Measurements from ENCODE around the gene PSMD12. TPM values are rescaled to one million over a fixed set of nuclear protein-coding genes. Genes with fewer than 3 reads are reported as not detected.
"Not testable (repeated sequence)": the region's sequence is repeated elsewhere in the genome, so short reads cannot be mapped to it uniquely, and the experiment has no call there.

The PSMD12 gene
- total RNA-seq: 40.3 TPM

GRCh38 chr17:67366193-67367157 lies at the start of gene PSMD12:
Gene PSMD12, minus strand, starts transcription at chr17:67366577. Its CDS starts 58 bp downstream, at chr17:67366519.
- peak; percentile 97 for ATAC-seq

- no peak for ATAC-seq
Observed at GRCh38 chr17:67415291-67415690, 48.9 kb upstream of the PSMD12 start.

DNA sequence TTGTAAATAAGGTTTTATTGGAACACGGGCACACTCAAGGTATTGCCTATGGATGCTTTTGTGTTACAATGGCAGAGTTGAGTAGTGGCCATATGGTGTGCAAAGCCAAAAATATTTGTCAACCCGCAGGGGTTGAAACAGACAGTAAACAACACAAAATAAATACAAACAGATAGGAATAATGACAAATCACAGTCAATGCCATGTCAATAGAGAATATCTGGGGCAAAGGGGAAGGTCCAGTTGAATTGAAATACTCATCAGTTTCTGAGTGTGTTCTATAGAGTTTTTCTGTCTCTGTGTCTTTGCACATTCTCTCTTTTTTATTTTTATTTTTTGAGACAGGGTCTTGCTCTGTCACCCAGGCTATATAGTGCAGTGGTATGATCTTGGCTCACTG lies 48.2 kb upstream of the PSMD12 start:
- no peak for ATAC-seq

DNA sequence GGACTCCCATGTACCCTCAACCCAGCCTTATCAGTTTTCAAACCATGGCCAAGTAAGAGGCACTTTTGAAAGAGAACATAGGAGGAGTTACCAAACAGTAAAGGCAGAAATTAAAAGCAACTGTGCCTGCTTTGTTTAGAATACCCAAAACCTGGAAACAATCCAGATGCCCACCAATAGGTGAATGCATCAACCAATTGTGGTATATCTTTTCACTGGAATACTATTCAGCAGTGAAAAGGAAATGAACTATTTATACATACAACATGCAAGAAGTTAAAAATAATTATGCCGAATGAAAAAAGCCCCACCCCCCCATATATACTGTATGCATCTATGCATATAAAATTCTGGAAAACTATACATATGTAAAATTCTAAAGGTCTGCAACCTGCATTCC lies 47.8 kb upstream of the PSMD12 start:
- no peak for ATAC-seq

DNA sequence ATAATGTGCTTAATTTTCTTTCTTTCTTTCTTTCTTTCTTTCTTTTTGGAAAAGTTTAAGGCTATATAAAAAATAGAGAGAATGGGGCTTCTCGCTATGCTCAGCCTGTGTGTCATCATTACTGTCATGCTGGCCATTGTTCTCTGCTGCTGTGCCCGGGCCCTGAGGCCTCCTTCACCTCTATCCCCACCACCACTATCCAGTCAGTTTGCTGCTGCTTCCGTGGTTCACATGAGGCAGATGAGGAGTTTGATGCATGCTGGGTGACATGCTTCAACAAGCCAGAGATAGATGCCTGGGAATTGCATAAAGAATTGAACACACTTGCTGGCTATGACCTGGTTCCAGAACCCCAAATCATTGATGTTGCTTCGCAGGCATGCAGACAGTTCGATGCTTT lies 47.0 kb upstream of the PSMD12 start:
- ATAC-seq: peak; percentile 49

- no peak for ATAC-seq
Observed at GRCh38 chr17:67412941-67413340, 46.6 kb upstream of the PSMD12 start.

GRCh38 chr17:67412032-67412431 lies 45.7 kb upstream of the PSMD12 start:
- no peak for ATAC-seq

GRCh38 chr17:67411397-67411796 lies 45.0 kb upstream of the PSMD12 start:
- ATAC-seq: no peak

DNA sequence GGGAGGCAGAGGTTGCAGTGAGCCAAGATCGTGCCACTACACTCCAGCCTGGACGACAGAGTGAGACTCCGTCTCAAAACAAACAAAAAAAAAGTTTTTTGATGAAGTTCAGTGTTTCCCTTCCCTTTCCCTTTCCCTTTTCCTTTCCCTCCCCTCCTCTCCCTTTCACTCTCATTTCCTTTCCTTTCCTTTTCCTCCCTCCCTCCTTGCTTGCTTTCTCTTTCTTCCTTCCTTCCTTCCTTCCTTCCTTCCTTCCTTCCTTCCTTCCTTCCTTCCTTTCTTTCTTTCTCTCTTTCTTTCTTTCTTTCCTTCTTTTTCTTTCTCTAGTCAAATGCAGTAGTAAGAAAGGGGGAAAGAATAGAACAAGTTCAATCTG lies 42.1 kb upstream of the PSMD12 start:
- not testable (repeated sequence) for ATAC-seq

DNA sequence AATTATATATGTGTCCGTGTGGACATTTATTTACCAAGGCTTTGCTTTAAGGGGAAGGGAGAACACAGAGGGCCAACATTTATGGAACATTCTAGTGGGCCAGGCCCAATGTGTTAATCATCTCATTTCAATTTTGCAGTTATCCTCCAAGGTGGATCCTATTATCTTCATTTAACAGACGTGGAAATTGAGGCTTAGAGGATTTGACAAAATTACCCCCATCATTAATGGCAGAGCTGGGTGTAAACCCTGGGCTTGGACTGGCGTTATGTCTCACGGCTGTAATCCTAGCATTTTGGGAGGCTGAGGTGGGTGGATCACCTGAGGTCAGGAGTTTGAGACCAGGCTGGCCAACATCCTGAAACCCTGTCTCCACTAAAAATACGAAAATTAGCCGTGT lies 37.1 kb upstream of the PSMD12 start:
- ATAC-seq: no peak

DNA sequence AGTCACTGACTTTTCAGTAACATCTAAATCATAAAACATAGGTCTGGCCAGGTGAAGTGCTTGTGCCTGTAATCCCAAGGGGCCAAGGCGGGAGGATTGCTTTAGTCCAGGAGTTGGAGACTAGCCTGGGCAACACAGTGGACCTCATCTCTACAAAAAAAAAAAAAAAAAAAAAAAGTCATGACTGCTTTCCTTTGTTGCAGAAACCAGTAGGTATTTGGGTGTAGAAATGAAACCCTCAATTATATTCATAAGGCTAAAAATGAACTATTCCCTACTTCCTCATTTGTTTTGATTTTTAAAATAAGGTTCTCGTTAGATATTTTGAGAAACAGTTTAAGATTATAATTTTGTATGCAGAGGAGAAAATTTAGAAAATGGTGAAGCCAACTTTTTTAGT lies 36.7 kb upstream of the PSMD12 start:
- no peak for ATAC-seq

GRCh38 chr17:67401598-67402504 lies 35.5 kb upstream of the PSMD12 start:
- no peak for ATAC-seq

DNA sequence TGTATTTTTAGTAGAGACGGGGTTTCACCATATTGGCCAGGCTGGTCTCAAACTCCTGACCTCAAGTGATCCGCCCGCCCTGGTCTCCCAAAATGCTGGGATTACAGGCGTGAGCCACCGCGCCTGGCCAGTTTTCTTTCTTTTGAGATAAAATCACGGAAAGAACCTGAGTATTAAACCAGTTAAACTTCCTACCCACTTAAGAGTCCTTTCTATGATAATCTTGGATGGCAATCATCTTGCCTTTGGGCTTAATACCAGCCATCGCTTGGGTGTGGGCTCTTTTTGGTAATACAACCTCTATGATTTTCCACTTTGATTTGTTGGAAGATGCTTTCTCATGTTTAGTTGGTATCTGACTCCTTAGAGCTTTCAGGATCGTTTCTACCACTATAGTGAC lies 34.7 kb upstream of the PSMD12 start:
- ATAC-seq: no peak

GRCh38 chr17:67400193-67400592 lies 33.8 kb upstream of the PSMD12 start:
- no peak for ATAC-seq

DNA sequence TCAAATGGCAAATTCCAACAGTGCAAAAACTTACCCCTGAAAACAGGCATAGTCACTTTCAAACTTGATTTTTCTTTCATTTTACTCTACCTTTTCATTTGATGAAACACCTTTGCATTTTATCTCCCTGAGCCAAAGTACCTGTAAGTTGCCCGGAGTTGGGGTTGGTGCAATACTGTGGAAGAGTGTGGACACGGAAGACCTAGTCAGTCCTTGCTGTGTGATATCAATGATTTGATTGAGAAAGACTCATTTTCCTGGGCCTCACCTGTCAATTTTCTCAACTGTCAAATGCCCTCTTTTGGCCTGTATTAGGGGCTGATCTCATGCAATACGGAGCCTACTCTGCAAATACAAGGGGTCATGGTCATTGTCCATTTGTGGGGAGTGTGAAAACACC lies 33.3 kb upstream of the PSMD12 start:
- no peak for ATAC-seq

GRCh38 chr17:67393809-67394397 lies 27.5 kb upstream of the PSMD12 start:
- ATAC-seq: no peak

DNA sequence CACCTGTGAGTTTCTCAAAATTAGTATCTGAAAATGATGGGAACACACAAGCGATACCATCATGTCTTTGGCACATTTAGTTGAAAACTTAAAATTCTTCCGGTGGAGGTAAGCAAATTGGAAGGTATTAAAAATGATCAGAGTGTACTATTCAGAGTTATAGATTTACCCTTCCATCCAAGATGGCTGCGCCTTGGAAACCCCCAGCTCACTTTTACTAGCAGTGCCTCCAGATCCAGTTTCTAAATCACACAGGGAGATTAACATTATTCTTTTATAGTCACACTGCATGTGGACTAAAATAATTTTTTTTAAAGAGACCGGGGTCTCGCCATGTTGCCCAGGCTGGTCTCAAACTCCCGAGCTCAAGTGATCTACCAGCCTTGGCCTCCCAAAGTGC lies 25.7 kb upstream of the PSMD12 start:
- ATAC-seq: no peak

GRCh38 chr17:67390646-67391361 lies 24.4 kb upstream of the PSMD12 start:
- ATAC-seq: peak; percentile 85

GRCh38 chr17:67390006-67390645 lies 23.7 kb upstream of the PSMD12 start:
- ATAC-seq: peak; percentile 19

GRCh38 chr17:67388986-67389385 lies 22.6 kb upstream of the PSMD12 start:
- ATAC-seq: no peak

DNA sequence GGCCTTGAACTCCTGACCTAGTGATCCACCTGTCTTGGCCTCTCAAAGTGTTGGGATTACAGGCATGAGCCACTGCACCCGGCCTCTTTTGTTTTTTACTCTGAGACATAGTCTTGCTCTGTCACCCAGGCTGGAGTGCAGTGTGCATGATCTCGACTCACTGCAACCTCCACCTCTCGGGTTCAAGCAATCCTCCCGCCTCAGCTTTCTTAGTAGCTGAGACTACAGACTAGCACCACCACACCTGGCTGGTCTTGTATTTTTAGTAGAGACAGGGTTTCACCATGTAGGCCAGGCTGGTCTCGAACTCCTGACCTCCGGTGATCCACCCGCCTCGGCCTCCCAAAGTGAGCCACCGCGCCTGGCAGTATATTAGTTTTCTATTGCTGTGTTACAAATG lies 22.2 kb upstream of the PSMD12 start:
- not testable (repeated sequence) for ATAC-seq

Data from esophagus mucosa (tissue), 1 donor.